ENCODE results near the gene ABHD3. TPM values are rescaled to one million over a fixed set of nuclear protein-coding genes. Genes with fewer than 3 reads are reported as not detected.

ABHD3 gene
- total RNA-seq, 1 experiment from 2014 or later = 45.4 TPM

DNA sequence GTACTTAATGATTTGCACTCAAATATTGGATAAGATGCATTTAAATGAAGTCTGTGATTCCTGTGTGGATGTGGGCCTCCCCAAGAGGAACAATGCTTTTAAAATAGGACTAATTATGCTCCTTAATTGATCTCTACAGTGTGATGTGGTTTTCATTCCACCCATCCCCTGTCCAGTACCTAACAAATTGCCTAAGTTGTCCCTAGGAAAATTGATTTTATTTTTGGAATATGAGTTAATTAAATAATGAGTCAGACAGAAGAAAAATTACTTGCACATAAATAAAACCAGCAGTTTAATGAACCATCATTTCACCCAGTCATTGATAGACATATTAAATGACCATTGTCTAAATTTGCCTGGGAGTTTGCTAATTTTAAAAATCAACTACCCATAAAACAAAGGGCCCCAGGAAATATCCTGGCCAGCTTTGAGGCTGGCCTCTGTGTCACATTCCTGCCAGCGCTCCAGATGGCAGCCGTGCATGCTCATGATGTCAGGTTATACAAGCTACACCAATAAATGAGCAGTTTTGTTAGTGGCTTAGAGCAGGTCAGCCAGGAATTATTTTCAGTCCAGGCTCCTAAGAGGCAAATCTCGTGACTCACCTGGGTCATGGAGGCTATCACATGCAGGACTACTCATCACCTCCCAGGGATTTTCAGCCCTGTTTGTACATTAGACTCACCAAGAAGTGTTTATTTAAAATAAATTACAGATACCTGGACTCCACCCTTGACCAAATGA is 31.9 kb downstream of the ABHD3 start:
- H3K4me3 ChIP-seq (ENCODE audit: low read depth, low read length, poor library complexity, severe bottlenecking) = no peak overlapping the region
- no peaks in the 10 kb centered on the region for H3K4me1 ChIP-seq (ENCODE audit: insufficient read depth, low read length, poor library complexity, severe bottlenecking)
- POLR2A ChIA-PET (ENCODE audit: low non-redundant PET) = no interaction called here
- no peaks in the 10 kb centered on the region for H3K27me3 ChIP-seq (replicated peaks; ENCODE audit: insufficient read depth, low read depth, low read length, poor library complexity)
- TF ChIP-seq, protein P1, sequence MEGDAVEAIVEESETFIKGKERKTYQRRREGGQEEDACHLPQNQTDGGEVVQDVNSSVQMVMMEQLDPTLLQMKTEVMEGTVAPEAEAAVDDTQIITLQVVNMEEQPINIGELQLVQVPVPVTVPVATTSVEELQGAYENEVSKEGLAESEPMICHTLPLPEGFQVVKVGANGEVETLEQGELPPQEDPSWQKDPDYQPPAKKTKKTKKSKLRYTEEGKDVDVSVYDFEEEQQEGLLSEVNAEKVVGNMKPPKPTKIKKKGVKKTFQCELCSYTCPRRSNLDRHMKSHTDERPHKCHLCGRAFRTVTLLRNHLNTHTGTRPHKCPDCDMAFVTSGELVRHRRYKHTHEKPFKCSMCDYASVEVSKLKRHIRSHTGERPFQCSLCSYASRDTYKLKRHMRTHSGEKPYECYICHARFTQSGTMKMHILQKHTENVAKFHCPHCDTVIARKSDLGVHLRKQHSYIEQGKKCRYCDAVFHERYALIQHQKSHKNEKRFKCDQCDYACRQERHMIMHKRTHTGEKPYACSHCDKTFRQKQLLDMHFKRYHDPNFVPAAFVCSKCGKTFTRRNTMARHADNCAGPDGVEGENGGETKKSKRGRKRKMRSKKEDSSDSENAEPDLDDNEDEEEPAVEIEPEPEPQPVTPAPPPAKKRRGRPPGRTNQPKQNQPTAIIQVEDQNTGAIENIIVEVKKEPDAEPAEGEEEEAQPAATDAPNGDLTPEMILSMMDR (conservative IDR thresholded peaks at IDR 0.05; ENCODE audit: low read depth, low read length) = no peak
- no peak for TF ChIP-seq EZH2 (IDR thresholded peaks at IDR 0.05; ENCODE audit: borderline replicate concordance, low read depth, low read length, poor library complexity, severe bottlenecking)
- BruUV-seq (replicated peaks) = no TSS peak
- no peaks in the 10 kb centered on the region for H3K9me3 ChIP-seq (ENCODE audit: low read depth, low read length, poor library complexity, severe bottlenecking)
- no peaks in the 10 kb centered on the region for H3K36me3 ChIP-seq (ENCODE audit: insufficient read depth, low read length, poor library complexity, severe bottlenecking)
- no peak for DNase-seq (ENCODE audit: low spot score)
- CTCF ChIA-PET = no interaction called here
- H3K27ac ChIP-seq (ENCODE audit: low read depth, low read length, poor library complexity, severe bottlenecking) = no peak overlapping the region
- intact Hi-C loops (cut with micrococcal nuclease; ENCODE audit: unreplicated experiment) = loop anchor here (10.0 kb wide), 1 partner anchor 48 kb away; no protein-coding TSS in a partner anchor

DNA sequence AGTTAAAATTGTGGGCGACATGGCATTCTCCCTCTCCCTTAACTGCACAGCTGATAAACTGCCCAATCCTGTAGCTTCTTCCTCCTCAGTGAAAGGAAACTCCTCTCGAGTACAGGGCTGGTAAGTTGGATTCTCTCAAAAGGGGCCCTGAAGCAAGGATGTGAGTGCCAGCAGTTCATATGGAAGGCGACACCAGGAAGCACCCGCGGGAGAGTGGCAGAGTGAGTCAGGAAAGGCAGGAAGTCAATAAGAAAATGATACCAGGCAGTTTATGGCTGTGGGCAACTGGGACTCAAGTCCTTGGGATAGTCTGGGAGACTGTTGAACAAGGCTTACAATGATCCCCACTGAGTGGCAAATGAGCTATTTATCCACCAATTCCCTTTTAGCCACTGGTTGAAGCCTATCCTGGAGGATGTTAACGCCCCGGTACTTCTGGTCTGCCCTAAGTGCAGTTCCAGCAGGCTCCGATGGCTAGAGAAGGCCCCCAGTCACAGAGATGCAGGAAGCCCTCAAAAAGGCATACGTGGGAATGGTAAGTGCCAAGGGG is 34.8 kb downstream of the ABHD3 start:
- TF ChIP-seq, protein P1 (conservative IDR thresholded peaks at IDR 0.05; ENCODE audit: low read depth, low read length) = no peak
- no peak for TF ChIP-seq EZH2 (IDR thresholded peaks at IDR 0.05; ENCODE audit: borderline replicate concordance, low read depth, low read length, poor library complexity, severe bottlenecking)
- BruUV-seq (replicated peaks) = no TSS peak
- no peak overlapping the region for H3K4me3 ChIP-seq (ENCODE audit: low read depth, low read length, poor library complexity, severe bottlenecking)
- no peaks in the 10 kb centered on the region for H3K27me3 ChIP-seq (replicated peaks; ENCODE audit: insufficient read depth, low read depth, low read length, poor library complexity)
- intact Hi-C loops (cut with micrococcal nuclease; ENCODE audit: unreplicated experiment) = loop anchor here (10.0 kb wide), 1 partner anchor 45 kb away; no protein-coding TSS in a partner anchor
- peak; percentile 52 for DNase-seq (ENCODE audit: low spot score)
- no peaks in the 10 kb centered on the region for H3K4me1 ChIP-seq (ENCODE audit: insufficient read depth, low read length, poor library complexity, severe bottlenecking)
- no peaks in the 10 kb centered on the region for H3K9me3 ChIP-seq (ENCODE audit: low read depth, low read length, poor library complexity, severe bottlenecking)
- ChIA-PET POLR2A (ENCODE audit: low non-redundant PET) (interaction anchor here (0.5 kb wide), 1 partner anchor 30 kb away, joined by 4 read pairs; no protein-coding TSS in a partner anchor), CTCF (no interaction called here)
- H3K27ac ChIP-seq (ENCODE audit: low read depth, low read length, poor library complexity, severe bottlenecking) = no peak overlapping the region
- no peaks in the 10 kb centered on the region for H3K36me3 ChIP-seq (ENCODE audit: insufficient read depth, low read length, poor library complexity, severe bottlenecking)

DNA sequence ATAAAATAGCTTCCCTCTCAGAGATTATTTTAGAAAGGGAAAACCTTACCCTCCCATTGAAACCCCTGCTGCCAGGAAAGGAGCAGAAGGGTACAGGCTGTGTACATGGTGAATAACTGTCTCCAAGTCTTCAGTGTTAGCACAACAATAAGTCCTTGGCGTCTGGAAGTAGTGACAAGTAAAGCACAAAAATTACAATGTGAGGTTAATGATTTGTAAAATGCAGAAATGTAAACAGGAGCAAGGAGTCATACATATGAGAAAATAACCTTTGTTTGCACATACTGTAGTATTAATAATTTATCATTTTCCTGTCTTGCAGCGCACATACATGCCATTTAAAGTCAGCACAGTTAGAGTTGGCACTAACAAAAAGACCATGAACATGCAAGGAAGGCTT is 40.5 kb downstream of the ABHD3 start:
- TF ChIP-seq EZH2 (IDR thresholded peaks at IDR 0.05; ENCODE audit: borderline replicate concordance, low read depth, low read length, poor library complexity, severe bottlenecking) = no peak
- TF ChIP-seq, protein P1 (conservative IDR thresholded peaks at IDR 0.05; ENCODE audit: low read depth, low read length) = no peak
- H3K27ac ChIP-seq (ENCODE audit: low read depth, low read length, poor library complexity, severe bottlenecking) = no peak overlapping the region
- intact Hi-C loops (cut with micrococcal nuclease; ENCODE audit: unreplicated experiment) = no loop called here
- ChIA-PET POLR2A (ENCODE audit: low non-redundant PET) (no interaction called here), CTCF (no interaction called here)
- H3K4me3 ChIP-seq (ENCODE audit: low read depth, low read length, poor library complexity, severe bottlenecking) = no peak overlapping the region
- no peak for DNase-seq (ENCODE audit: low spot score)
- no peaks in the 10 kb centered on the region for H3K4me1 ChIP-seq (ENCODE audit: insufficient read depth, low read length, poor library complexity, severe bottlenecking)
- no TSS peak for BruUV-seq (replicated peaks)
- H3K9me3 ChIP-seq (ENCODE audit: low read depth, low read length, poor library complexity, severe bottlenecking) = no peaks in the 10 kb centered on the region
- H3K36me3 ChIP-seq (ENCODE audit: insufficient read depth, low read length, poor library complexity, severe bottlenecking) = peaks cover 25% of the 10 kb centered on the region
- no peaks in the 10 kb centered on the region for H3K27me3 ChIP-seq (replicated peaks; ENCODE audit: insufficient read depth, low read depth, low read length, poor library complexity)

Measured in A673 (cell line).